G401 (cell line): Measurements from ENCODE around the gene MTMR4. TPM values are rescaled to one million over a fixed set of nuclear protein-coding genes. Genes with fewer than 3 reads are reported as not detected.

Experiments used
- DNase-seq: peaks from one replicate; pipeline ENCODE4 v3.0.0-alpha.2; 2015; ENCODE audit warnings: low spot score
- in situ Hi-C: cut with HindIII; loops from 2 replicates; pipeline ENCODE4 v1.10.0; 2016; ENCODE audit warnings: low sequenced_read_pairs, mixed read lengths
- total RNA-seq: library from RNA; depleted of rRNA; stranded (reverse); fragments of >200 nt; shearing (Covaris generic); gene quantifications from 2 replicates; pipeline ENCODE4 v1.2.3, GENCODE V29; 2014; rRNA removed

MTMR4 gene
- total RNA-seq, 1 experiment from 2014 or later: 35.9 TPM

DNA sequence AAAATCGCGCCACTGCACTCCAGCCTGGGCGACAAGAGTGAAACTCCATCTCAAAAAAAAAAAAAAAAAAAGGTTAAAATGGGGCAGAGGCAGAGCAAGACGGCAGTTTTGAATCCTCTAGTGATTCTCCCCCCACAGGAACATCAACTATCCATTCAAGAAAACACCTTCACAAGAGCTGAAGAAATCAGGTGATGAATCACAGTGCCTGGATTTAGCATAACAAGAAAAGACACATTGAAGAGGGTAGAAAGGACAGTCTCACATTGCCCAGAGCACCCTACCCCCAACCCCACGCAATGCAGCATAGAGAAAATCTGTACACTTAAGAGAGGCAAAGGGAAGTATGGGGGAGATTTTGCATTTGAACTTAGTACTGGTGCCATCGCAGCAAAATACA is 68.4 kb downstream of the MTMR4 start:
- in situ Hi-C loops: no loop called here

More for the DNA sequence above, 68.4 kb downstream of the MTMR4 start:
- no peak for DNase-seq

Other genes starting within 250 kb of the MTMR4 start
- not detected in 2 replicates for gene MPO, start 233.7 kb downstream of the MTMR4 start, total RNA-seq
- gene TSPOAP1, start 185.8 kb downstream of the MTMR4 start, total RNA-seq: not detected in 2 replicates
- 58.7 and 73.6 TPM in 2 replicates for gene SUPT4H1, start 162.4 kb downstream of the MTMR4 start, total RNA-seq
- not detected in 2 replicates for gene RNF43, start 97.1 kb downstream of the MTMR4 start, total RNA-seq
- not detected in 2 replicates for gene HSF5, start 26.2 kb downstream of the MTMR4 start, total RNA-seq
- not detected in 2 replicates for gene TEX14, start 177.4 kb upstream of the MTMR4 start, total RNA-seq
- 81.2 and 112 TPM in 2 replicates for gene RAD51C, start 178.0 kb upstream of the MTMR4 start, total RNA-seq
- 1.8 and 2.4 TPM in 2 replicates for gene PPM1E, start 241.2 kb upstream of the MTMR4 start, total RNA-seq